Measurements from ENCODE around the gene RAMP3. TPM values are rescaled to one million over a fixed set of nuclear protein-coding genes. Genes with fewer than 3 reads are reported as not detected.

The RAMP3 gene
- total and polyA plus RNA-seq, 9 of the 15 experiments (the other 6 are each of a cell fraction or from before 2014, with no cell fraction given): not detected

DNA sequence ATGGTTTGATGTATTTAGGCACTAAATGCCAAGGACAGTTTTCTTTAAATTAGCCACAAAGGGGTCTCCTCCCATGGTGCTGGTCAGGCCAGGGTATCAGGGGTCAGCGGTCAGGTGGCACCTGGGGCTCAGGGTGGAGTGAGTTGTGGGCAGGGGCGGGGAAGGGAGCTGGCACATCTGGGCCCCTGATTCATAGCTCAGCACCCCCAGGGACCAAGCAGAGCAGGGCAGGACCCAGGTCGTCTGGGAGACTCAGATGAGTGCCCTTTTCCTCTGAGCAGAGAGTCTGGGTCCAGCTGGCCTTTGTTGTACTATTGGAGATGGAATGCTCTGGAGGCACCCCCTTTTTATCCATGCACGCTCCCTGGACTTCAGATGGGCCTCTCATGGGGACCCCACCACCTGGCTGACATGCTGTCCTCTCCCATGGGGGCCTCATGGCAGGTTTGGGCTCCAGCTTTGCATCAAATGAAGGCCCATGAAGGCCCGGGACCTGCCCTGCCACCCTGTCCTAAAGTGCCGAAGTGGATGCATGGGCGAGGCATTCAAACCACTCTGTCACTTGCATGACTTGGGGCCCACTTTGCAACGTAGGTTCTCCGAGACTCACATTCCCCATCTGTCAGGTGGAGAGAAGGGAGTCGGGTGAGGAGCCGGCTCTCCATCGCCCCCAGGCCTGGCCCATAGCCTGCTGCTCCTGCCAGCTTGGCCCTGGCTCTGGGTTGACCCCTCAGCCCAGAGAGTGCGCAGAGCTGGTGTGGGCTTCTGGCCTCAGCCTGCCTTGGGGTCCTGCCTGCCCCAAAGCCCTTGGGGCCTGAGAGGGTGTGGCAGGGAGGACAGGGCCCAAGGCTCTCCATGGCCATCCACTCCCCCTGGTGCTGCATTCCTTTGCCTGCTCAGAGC is 66.4 kb downstream of the RAMP3 start (continued):
- TF ChIP-seq CHD2 (IDR thresholded peaks at IDR 0.05; ENCODE audit: low read depth, low read length) (no peak), POLR2H (tag; IDR thresholded peaks at IDR 0.05; ENCODE audit: low read depth) (no peak), ZNF584 (CRISPR knock-in tag; IDR thresholded peaks at IDR 0.05; ENCODE audit: low read depth) (no peak), ZC3H11A (IDR thresholded peaks at IDR 0.05; ENCODE audit: low read depth, low read length) (no peak), U2AF1 (optimal IDR thresholded peaks at IDR 0.05; ENCODE audit: low read depth, low read length) (no peak)

DNA sequence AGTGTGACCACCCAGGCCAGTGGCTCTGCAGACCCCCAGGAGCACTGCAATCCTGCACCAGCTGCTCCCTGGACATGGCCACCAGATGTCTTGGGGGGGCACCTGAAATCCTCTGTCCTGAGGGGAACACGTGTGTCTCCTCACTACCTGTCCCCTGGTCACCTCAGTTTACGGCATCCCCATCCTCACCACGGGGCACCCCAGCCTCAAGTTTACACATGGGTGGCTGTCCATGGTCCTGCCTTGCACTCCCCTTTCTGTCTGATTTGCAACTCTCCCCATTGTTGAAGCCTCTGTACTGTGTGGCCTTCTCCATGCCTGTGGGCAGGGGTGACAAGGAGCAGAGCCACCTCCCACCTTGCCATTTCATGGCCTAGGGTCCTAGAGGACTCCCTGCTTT is 67.2 kb downstream of the RAMP3 start:
- no peak for FAIRE-seq
- WGBS (ENCODE audit: insufficient coverage, low coverage, missing lambda C conversion rate): 4% methylated on average over 3 of the region's 3 CpGs
- CTCF ChIA-PET (ENCODE audit: low intra/inter-chr PET ratio): no interaction called here
- TF ChIP-seq, protein P1, sequence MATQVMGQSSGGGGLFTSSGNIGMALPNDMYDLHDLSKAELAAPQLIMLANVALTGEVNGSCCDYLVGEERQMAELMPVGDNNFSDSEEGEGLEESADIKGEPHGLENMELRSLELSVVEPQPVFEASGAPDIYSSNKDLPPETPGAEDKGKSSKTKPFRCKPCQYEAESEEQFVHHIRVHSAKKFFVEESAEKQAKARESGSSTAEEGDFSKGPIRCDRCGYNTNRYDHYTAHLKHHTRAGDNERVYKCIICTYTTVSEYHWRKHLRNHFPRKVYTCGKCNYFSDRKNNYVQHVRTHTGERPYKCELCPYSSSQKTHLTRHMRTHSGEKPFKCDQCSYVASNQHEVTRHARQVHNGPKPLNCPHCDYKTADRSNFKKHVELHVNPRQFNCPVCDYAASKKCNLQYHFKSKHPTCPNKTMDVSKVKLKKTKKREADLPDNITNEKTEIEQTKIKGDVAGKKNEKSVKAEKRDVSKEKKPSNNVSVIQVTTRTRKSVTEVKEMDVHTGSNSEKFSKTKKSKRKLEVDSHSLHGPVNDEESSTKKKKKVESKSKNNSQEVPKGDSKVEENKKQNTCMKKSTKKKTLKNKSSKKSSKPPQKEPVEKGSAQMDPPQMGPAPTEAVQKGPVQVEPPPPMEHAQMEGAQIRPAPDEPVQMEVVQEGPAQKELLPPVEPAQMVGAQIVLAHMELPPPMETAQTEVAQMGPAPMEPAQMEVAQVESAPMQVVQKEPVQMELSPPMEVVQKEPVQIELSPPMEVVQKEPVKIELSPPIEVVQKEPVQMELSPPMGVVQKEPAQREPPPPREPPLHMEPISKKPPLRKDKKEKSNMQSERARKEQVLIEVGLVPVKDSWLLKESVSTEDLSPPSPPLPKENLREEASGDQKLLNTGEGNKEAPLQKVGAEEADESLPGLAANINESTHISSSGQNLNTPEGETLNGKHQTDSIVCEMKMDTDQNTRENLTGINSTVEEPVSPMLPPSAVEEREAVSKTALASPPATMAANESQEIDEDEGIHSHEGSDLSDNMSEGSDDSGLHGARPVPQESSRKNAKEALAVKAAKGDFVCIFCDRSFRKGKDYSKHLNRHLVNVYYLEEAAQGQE (IDR thresholded peaks at IDR 0.05; ENCODE audit: borderline replicate concordance): peak; percentile 96
- TF ChIP-seq, protein P1 (CRISPR knock-in tag; IDR thresholded peaks at IDR 0.05; ENCODE audit: low read depth): peak; percentile 84
- peak; percentile 84 for TF ChIP-seq MIER1 (IDR thresholded peaks at IDR 0.05; ENCODE audit: low read depth)
- no peak for TF ChIP-seq ERF (CRISPR knock-in tag; IDR thresholded peaks at IDR 0.05)
- no peak for TF ChIP-seq TCF15 (CRISPR knock-in tag; IDR thresholded peaks at IDR 0.05)
- no peak for TF ChIP-seq TBL1XR1 (IDR thresholded peaks at IDR 0.05; ENCODE audit: low read length in 2 of 2)
- TF ChIP-seq NELFE (IDR thresholded peaks at IDR 0.05; ENCODE audit: insufficient read depth, insufficient read length): no peak
- no peak for TF ChIP-seq SREBF2 (CRISPR knock-in tag; IDR thresholded peaks at IDR 0.05)

More for the DNA sequence above, 67.2 kb downstream of the RAMP3 start:
- H3K4me3 ChIP-seq: no peak overlapping the region
- BruUV-seq (replicated peaks): no TSS peak
- no peak overlapping the region for H3K9ac ChIP-seq (ENCODE audit: insufficient read depth in 1 of 2, low read depth in 2 of 2, low read length in 2 of 2)
- no peaks in the 10 kb centered on the region for H3K79me2 ChIP-seq (ENCODE audit: control insufficient read depth, insufficient read depth, low read length)
- peaks cover 22 to 46% of the 10 kb centered on the region in 2 experiments for H3K27me3 ChIP-seq (ENCODE audit: control insufficient read depth in 2 of 2, insufficient read depth in 2 of 2, low read length in 2 of 2)
- intact Hi-C loops (cut with micrococcal nuclease): no loop called here
- no peaks in the 10 kb centered on the region for H3K9me3 ChIP-seq (replicated peaks; ENCODE audit: control insufficient read depth, insufficient read depth, low read depth, low read length)
- H3K4me1 ChIP-seq (replicated peaks in 1 of 2; ENCODE audit: control insufficient read depth in 2 of 2, insufficient read depth in 2 of 2, low read length in 2 of 2): peaks cover 9% of the 10 kb centered on the region in 2 experiments; a peak in 3 of 5 replicates
- no peaks in the 10 kb centered on the region for H3K9me1 ChIP-seq (ENCODE audit: control insufficient read depth, insufficient read depth, low read length)
- DNase-seq (ENCODE audit: extremely low read depth in 1 of 4, low spot score in 3 of 4) (peak in 1 of 4 experiments; percentile 21), ATAC-seq (peak; percentile 46; the same call in 2 of the 3 replicates)
- peaks cover 9% of the 10 kb centered on the region for H4K20me1 ChIP-seq (replicated peaks; ENCODE audit: control insufficient read depth, insufficient read depth, low read length)
- in situ Hi-C loops (cut with MboI): no loop called here
- no peak overlapping the region for H2AFZ ChIP-seq (ENCODE audit: low read depth, low read length)
- H3K27ac ChIP-seq (ENCODE audit: extremely low read depth, low read depth, low read length): no peak overlapping the region
- H3K4me2 ChIP-seq (ENCODE audit: insufficient read depth, low read length): no peak overlapping the region
- POLR2A ChIA-PET: no interaction called here
- no peaks in the 10 kb centered on the region for H3K36me3 ChIP-seq (ENCODE audit: control insufficient read depth, insufficient read depth, low read length)
